H54 (cell line): ENCODE results near the gene FETUB.
"Not testable (repeated sequence)": the region's sequence is repeated elsewhere in the genome, so short reads cannot be mapped to it uniquely, and the experiment has no call there.

ENCODE experiments used
- DNase-seq: peaks from one replicate; pipeline ENCODE4 v3.0.0; 2011; ENCODE audit warnings: low spot score, mixed read lengths; ENCODE audit not compliant: insufficient read length
- FAIRE-seq: peaks from 3 replicates; lab custom pipeline; 2011; peaks lifted over from hg19 to GRCh38; lab: Jason Lieb, UNC
- POLR2A ChIP-seq: IDR thresholded peaks from 2 replicates; pipeline ENCODE4 v1.6.1; 2011; ENCODE audit warnings: low read depth, mild to moderate bottlenecking, low read length

The FETUB gene

GRCh38 chr3:186618318-186618938, 21.8 kb upstream of the FETUB start:
- DNase-seq (no peak), FAIRE-seq (no peak)
- TF ChIP-seq POLR2A = no peak

- FAIRE-seq (no peak), DNase-seq (no peak)
- no peak for TF ChIP-seq POLR2A
Observed at GRCh38 chr3:186619787-186620212, 20.4 kb upstream of the FETUB start.

DNA sequence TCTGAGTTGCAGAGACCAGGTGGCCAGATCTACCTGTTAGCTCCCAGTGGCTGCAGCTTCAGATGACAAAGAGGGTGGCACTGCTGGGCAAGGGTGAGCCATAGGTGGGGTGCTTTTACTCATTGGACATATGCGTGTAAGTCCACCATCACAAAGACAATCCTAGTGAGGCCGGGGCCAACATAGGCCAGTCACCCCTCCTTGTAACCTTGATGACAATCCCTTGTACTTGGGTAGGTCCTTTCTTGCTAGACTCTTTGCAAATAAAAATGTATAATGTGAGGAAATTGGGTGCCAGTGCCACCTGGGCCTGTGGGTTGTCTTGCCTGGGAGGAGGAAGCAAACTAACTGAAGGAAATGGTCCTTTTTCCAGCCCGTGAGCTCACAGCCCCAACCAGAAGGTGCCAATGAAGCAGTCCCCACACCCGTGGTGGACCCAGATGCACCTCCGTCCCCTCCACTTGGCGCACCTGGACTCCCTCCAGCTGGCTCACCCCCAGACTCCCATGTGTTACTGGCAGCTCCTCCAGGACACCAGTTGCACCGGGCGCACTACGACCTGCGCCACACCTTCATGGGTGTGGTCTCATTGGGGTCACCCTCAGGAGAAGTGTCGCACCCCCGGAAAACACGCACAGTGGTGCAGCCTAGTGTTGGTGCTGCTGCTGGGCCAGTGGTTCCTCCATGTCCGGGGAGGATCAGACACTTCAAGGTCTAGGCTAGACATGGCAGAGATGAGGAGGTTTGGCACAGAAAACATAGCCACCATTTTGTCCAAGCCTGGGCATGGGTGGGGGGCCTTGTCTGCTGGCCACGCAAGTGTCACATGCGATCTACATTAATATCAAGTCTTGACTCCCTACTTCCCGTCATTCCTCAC, 19.7 kb upstream of the FETUB start:
- no peak for TF ChIP-seq POLR2A
- DNase-seq (no peak), FAIRE-seq (no peak)

- TF ChIP-seq POLR2A = no peak
- FAIRE-seq (no peak), DNase-seq (no peak)
Observed at GRCh38 chr3:186621894-186622650, 18.1 kb upstream of the FETUB start.

DNA sequence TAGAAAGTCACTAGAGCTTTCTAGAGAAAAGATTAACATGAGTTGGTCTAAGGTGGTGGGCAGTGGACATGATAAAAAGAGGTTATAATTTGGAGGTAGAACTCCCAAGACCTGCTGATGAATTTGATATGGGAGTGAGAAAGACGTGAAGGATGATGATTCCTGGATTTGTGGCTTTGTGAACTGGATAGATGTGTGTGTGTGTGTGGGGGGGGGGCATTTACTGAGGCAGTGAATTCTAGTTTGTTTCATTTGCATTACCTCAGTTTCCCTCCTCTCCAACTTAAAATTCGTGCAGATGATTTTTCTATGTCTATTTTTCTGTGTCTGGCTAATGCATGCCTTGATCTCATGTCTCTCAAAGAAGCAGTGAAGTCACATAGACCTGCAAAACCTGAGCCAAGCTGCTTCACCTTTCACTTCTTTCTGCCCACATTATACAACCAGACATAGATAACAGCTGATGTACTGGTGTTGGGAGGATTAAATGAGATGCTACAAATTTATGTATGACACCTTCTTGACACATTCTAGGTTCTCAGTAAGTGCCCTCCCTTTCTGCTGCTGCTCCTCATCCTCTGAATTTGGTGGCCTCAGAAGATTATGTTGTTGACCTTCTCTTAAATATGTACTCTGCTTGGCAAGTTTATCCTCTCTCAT, 17.4 kb upstream of the FETUB start:
- no peak for DNase-seq
- no peak for FAIRE-seq
- TF ChIP-seq POLR2A = no peak

DNA sequence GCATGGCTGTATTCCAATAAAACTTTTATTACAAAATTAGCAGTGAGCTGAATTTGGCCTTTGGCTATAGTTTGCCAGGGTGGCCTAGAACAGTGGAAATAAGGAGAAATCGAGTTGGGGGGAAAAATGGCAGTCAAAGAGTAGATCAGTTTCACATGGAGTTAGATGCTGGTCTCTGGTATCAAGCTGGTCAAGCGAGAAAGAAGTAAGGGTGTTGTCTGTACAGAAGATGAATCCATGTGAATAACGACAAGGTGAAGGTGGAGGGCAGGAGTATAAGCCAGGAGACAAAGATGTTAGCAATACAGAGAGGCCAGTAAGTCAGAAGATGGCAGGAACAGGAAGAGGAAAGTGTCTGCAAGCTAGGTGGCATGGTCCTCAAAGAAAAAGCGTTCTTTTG, 15.6 kb upstream of the FETUB start:
- FAIRE-seq (no peak), DNase-seq (no peak)
- no peak for TF ChIP-seq POLR2A

GRCh38 chr3:186625600-186626042, 14.6 kb upstream of the FETUB start:
- DNase-seq (no peak), FAIRE-seq (no peak)
- no peak for TF ChIP-seq POLR2A

- DNase-seq = no peak
- no peak for FAIRE-seq
- TF ChIP-seq POLR2A = no peak
Observed at GRCh38 chr3:186626254-186626847, 13.8 kb upstream of the FETUB start.

DNA sequence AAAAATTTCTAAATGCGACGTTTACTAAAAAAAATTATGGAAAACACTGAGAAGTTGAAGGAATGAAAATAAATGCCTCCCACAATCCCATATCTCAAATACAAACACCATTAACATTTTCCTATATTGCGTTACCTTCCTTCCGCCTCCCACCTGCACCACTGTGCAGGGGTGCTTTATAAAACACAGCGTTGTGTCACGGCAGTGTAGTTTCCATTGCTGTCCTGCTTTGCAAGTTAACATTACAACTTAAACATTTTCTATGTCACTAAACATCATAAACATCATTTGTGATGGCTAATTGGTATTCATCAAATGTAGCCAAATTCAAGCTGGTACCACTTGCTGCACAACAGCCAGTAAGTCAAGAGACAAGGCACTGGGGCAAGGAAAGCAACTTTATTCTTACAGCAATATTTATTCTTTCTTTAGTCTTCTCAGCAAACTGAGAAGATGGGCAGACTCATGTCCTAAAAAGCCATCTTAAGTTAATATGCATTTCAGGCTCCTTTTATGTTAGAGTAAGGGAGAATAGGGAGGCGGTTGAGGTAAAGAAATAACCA, 12.3 kb upstream of the FETUB start:
- no peak for FAIRE-seq

DNA sequence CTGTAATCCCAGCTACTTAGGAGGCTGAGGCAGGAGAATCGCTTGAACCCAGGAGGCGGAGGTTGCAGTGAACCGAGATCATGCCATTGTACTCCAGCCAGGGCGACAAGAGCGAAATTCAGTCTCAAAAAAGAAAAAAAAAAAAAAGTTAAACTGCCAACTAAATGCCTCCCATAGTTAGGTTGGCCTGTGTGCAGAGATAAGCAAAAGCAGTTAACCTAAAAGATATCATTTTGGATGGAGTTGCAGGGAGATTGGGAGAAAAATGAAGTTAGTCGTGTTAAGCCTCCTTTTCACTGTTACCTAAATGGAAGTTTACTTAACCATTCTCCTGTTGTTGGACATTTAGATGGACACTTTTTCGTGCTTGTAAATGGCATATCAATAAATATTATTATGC, 11.4 kb upstream of the FETUB start:
- no peak for FAIRE-seq
- no peak for DNase-seq
- no peak for TF ChIP-seq POLR2A

More for the DNA sequence above, 12.3 kb upstream of the FETUB start:
- no peak for TF ChIP-seq POLR2A
- DNase-seq = no peak

DNA sequence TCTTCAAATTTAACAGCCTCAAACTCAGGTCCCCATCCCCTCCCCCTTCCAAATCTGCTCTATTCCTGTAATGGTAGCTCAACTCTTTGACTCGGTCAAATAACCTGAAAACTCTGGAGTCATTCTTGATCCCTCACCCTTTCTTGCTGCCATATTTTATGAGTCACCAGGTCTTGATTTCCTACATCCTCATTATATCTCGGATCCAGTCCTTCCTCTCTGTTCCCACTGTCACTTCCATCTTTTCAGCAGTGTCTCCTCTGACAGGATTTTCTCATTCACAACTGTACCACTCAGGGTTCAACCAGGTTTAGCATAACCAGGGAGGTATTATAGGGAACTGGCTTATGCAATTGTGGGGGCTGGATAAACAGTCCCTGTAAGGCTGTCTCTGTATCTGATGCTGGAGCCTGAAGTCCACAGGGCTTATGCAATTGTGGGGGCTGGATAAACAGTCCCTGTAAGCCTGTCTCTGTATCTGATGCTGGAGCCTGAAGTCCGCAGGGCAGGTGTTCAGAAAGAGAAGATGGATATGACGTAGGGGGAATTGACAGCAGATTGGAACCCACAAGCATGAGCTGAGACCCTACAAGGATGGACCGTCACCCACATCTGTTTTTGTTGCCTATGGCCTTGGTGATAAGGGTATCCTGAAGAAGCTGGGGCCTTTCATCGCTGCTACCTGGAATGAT, 9.1 kb upstream of the FETUB start:
- no peak for TF ChIP-seq POLR2A
- DNase-seq (no peak), FAIRE-seq (no peak)

DNA sequence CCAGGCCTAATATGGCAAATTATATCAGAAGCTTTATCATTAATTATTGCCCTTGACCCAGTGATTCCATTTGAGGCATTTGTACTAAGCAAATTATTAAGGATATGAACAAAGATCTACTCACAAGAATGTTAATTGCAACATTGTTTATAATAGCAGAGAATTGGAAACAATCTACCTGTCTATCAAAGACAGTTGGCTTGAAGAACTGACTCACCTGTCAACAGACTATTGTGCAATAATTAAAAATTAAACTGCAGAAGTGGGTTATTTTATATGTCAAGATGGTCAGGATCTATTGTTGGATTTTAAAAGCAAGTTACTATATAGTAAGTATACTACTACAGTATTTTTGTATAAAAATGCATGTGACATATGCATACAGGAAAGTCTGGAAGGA, 6.7 kb upstream of the FETUB start:
- FAIRE-seq (no peak), DNase-seq (no peak)
- TF ChIP-seq POLR2A = no peak

DNA sequence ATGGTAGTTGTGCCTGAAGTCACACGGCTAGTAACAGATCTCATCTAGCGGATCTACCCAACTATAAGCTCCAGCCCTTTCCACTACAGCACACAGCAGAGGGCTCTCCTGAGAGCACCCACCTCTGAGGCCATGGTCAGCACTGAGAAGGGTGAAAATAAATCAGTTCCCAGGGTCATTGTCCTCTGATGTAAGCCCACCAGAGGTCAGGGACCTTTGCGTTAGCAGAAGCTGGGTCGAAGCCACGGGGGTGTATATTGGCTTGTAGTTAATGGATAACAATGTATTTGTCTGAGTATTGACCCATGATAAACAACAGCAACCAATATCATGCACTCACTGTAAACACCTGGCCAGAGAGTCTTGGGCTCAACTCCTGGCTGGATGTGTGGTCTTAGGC, 6.0 kb upstream of the FETUB start:
- DNase-seq, FAIRE-seq: not testable (repeated sequence)
